GM12878 (cell line): ENCODE measurements around the gene ELF2. TPM values are rescaled to one million over a fixed set of nuclear protein-coding genes. Genes with fewer than 3 reads are reported as not detected.

Experiments
- BRCA1 ChIP-seq: IDR thresholded peaks from 2 replicates; pipeline ENCODE4 v1.6.1; 2011; ENCODE audit warnings: low read depth, low read length, improper control_type of control experiment
- CBFB ChIP-seq: IDR thresholded peaks from 2 replicates; pipeline ENCODE4 v1.6.1; 2016; ENCODE audit warnings: antibody characterized with exemption, low read depth
- CREB1 ChIP-seq: IDR thresholded peaks from 2 replicates; pipeline ENCODE4 v1.6.1; 2012; ENCODE audit warnings: low read depth, mild to moderate bottlenecking, inconsistent platforms
- EED ChIP-seq: sonication (generic); IDR thresholded peaks from 2 replicates; pipeline ENCODE4 v1.6.1; 2016; ENCODE audit warnings: antibody characterized with exemption, low read depth
- GATAD2B ChIP-seq: fragments of 450-650 bp; conservative IDR thresholded peaks from 2 replicates; pipeline ENCODE4 v1.6.1; 2017; ENCODE audit warnings: low read depth, mild to moderate bottlenecking, moderate library complexity
- IRF4 ChIP-seq: IDR thresholded peaks from 2 replicates; pipeline ENCODE4 v1.6.1; 2011; ENCODE audit warnings: low read depth, low read length
- JUND ChIP-seq: IDR thresholded peaks from 2 replicates; pipeline ENCODE4 v1.6.1; 2012; ENCODE audit warnings: low read depth, mild to moderate bottlenecking, low read length, improper control_type of control experiment, moderate library complexity
- MEF2A ChIP-seq: IDR thresholded peaks from 2 replicates; pipeline ENCODE4 v1.6.1; 2011; ENCODE audit warnings: low read depth, mild to moderate bottlenecking, low read length, moderate library complexity; ENCODE audit not compliant: insufficient read depth
- MEF2B ChIP-seq: fragments of 450-650 bp; IDR thresholded peaks from 2 replicates; pipeline ENCODE4 v1.6.1; 2018; ENCODE audit warnings: mild to moderate bottlenecking, moderate library complexity; ENCODE audit not compliant: partially characterized antibody, poor library complexity, severe bottlenecking
- MXI1 ChIP-seq: fragments of 150-350 bp; IDR thresholded peaks from 2 replicates; pipeline ENCODE4 v1.6.1; 2011; ENCODE audit warnings: low read depth, mild to moderate bottlenecking, inconsistent platforms, low read length, improper control_type of control experiment
- NR2F1 ChIP-seq: fragments of 450-650 bp; conservative IDR thresholded peaks from 2 replicates; pipeline ENCODE4 v1.6.1; 2017; ENCODE audit warnings: mild to moderate bottlenecking
- RAD21 ChIP-seq: IDR thresholded peaks from 2 replicates; pipeline ENCODE4 v1.6.1; 2011; ENCODE audit warnings: mild to moderate bottlenecking, low read depth, low read length, moderate library complexity; ENCODE audit not compliant: insufficient read depth
- SUZ12 ChIP-seq: fragments of 200-600 bp; sonication (generic); IDR thresholded peaks from one replicate; pipeline ENCODE4 v1.6.1; 2018; ENCODE audit warnings: antibody characterized with exemption, mild to moderate bottlenecking; ENCODE audit not compliant: unreplicated experiment
- TCF3 ChIP-seq: IDR thresholded peaks from 2 replicates; pipeline ENCODE4 v1.6.1; 2012; ENCODE audit warnings: low read depth, mild to moderate bottlenecking, low read length, borderline replicate concordance; ENCODE audit not compliant: insufficient read depth
- TCF7 ChIP-seq: IDR thresholded peaks from 2 replicates; pipeline ENCODE4 v1.6.1; 2014; ENCODE audit warnings: antibody characterized with exemption, borderline replicate concordance
- USF2 ChIP-seq: IDR thresholded peaks from 2 replicates; pipeline ENCODE4 v1.6.1; 2011; ENCODE audit warnings: low read depth, low read length, improper control_type of control experiment, borderline replicate concordance
- ZBTB33 ChIP-seq: fragments of 450-650 bp; IDR thresholded peaks from 2 replicates; pipeline ENCODE4 v1.6.1; 2017; ENCODE audit warnings: mild to moderate bottlenecking
- ZNF274 ChIP-seq: IDR thresholded peaks from one replicate; pipeline ENCODE4 v1.8.0; 2011; ENCODE audit not compliant: insufficient read length, insufficient read depth
- ZNF622 ChIP-seq: fragments of 450-650 bp; IDR thresholded peaks from 2 replicates; pipeline ENCODE4 v1.6.1; 2017; ENCODE audit warnings: mild to moderate bottlenecking, inconsistent platforms
- ZNF687 ChIP-seq: fragments of 450-650 bp; IDR thresholded peaks from 2 replicates; pipeline ENCODE4 v1.6.1; 2017; ENCODE audit warnings: mild to moderate bottlenecking, moderate library complexity
- polyA plus RNA-seq, 11 experiments: library from polyadenylated mRNA; depleted of rRNA in 4 of 11; unstranded in 6 of 11; stranded (reverse) in 5 of 11; fragments of >200 nt; fragmentation: Nextera tagmentation in 4 of 11; fragmentation: Illumina TruSeq in 1 of 11; extraction: Ambion mirVana in 4 of 11; extraction: Trizol in 1 of 11; gene quantifications; 1 replicate in 1 of 11; 2 replicates in 10 of 11; pipeline versions ENCODE4 v1.2.1 to v1.2.3, GENCODE V29; 2011 to 2016; ENCODE audit warnings: inconsistent platforms in 2 of 11, missing spikeins in 2 of 11, low read depth in 1 of 11
- total RNA-seq, 4 experiments: library from RNA; depleted of rRNA in 3 of 4; stranded (reverse); fragments of >200 nt in 3 of 4; fragmentation: Illumina TruSeq in 1 of 4; extraction: Trizol in 1 of 4; gene quantifications; 2 replicates each; pipeline versions ENCODE4 v1.2.1 to v1.2.3, GENCODE V29; 2013 to 2021
- TF ChIP-seq, protein P1 (sequence below): IDR thresholded peaks from 2 replicates; pipeline ENCODE4 v1.6.1; 2011; ENCODE audit warnings: borderline replicate concordance, low read depth, mild to moderate bottlenecking, moderate library complexity, mixed read lengths, low read length; ENCODE audit not compliant: insufficient read depth; ENCODE audit errors: extremely low read length
- TF ChIP-seq, protein P2 (sequence below): fragments of 150-350 bp; IDR thresholded peaks from 2 replicates; pipeline ENCODE4 v1.6.1; 2014; ENCODE audit warnings: mild to moderate bottlenecking, low read depth, low read length

ELF2 gene
- total and polyA plus RNA-seq, 10 of the 15 experiments (the other 5 are each of a cell fraction or from before 2014, with no cell fraction given): 10.5 to 30.1 (median 20.5) TPM

DNA sequence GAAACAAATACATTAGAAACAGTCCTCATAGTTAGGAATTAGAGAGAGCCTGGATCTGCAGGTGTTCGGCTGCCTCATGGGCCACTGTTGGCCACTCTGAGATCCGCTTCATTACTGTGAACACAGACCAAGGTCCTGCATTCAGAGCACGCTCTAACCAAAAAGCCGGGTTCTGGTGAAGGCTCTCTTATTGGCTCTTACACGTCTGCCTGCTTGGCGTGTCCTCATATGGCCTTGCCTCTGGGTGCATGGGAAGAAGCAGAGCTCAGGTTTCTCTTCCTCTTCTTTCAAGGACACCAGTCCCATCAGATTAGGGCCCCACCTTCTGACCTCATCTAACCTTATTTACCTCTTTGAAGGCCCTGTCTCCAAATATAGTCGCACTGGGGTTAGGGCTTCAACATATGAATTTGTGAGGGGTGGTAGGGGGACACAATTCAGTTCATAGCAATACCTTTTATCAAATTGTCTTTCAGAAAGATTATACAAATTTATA lies 37.1 kb upstream of the ELF2 start (continued):
- TF ChIP-seq TCF3 (no peak), USF2 (no peak), NR2F1 (peak; percentile 94), GATAD2B (no peak), MEF2B (peak; percentile 75), SUZ12 (no peak), MEF2A (0 out of 2 replicates have a peak, but pooled peaks have one; percentile 19), CBFB (no peak), BRCA1 (no peak), CREB1 (peak; percentile 35; the same call in 1 of the 2 replicates), ZNF687 (peak; percentile 88), ZBTB33 (no peak), RAD21 (no peak), ZNF622 (no peak), JUND (no peak), IRF4 (no peak), TCF7 (no peak), EED (peak; percentile 53), ZNF274 (no peak), MXI1 (no peak)
- TF ChIP-seq, protein P1, sequence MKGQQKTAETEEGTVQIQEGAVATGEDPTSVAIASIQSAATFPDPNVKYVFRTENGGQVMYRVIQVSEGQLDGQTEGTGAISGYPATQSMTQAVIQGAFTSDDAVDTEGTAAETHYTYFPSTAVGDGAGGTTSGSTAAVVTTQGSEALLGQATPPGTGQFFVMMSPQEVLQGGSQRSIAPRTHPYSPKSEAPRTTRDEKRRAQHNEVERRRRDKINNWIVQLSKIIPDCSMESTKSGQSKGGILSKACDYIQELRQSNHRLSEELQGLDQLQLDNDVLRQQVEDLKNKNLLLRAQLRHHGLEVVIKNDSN: no peak
- TF ChIP-seq, protein P2, sequence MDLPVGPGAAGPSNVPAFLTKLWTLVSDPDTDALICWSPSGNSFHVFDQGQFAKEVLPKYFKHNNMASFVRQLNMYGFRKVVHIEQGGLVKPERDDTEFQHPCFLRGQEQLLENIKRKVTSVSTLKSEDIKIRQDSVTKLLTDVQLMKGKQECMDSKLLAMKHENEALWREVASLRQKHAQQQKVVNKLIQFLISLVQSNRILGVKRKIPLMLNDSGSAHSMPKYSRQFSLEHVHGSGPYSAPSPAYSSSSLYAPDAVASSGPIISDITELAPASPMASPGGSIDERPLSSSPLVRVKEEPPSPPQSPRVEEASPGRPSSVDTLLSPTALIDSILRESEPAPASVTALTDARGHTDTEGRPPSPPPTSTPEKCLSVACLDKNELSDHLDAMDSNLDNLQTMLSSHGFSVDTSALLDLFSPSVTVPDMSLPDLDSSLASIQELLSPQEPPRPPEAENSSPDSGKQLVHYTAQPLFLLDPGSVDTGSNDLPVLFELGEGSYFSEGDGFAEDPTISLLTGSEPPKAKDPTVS: no peak
